Karpas-422 (cell line): ENCODE results near the gene CYB5R4. TPM values are rescaled to one million over a fixed set of nuclear protein-coding genes. Genes with fewer than 3 reads are reported as not detected.
A peak's percentile ranks its signal among the peaks of the same experiment; 100 is the strongest.

Source experiments
- DNase-seq: peaks from one replicate; pipeline ENCODE4 v3.0.0-alpha.2; 2015
- H2AFZ ChIP-seq: fragments of 200-600 bp; sonication (generic); 2 replicates; pipeline ENCODE4 v1.6.1; 2014; ENCODE audit warnings: antibody characterized with exemption, low read length, mixed read lengths
- H3K27ac ChIP-seq: fragments of 200-600 bp; sonication (generic); 2 replicates; pipeline ENCODE4 v1.5.1; 2014; ENCODE audit warnings: mild to moderate bottlenecking, low read length, moderate library complexity
- H3K27me3 ChIP-seq: fragments of 200-600 bp; sonication (generic); 2 replicates; pipeline ENCODE4 v1.6.1; 2014; ENCODE audit warnings: low read length, mixed read lengths
- H3K36me3 ChIP-seq: fragments of 200-600 bp; sonication (generic); 2 replicates; pipeline ENCODE4 v1.6.1; 2014; ENCODE audit warnings: low read length, mixed read lengths; ENCODE audit not compliant: insufficient read depth
- H3K4me1 ChIP-seq: fragments of 200-600 bp; sonication (generic); 2 replicates; pipeline ENCODE4 v1.6.1; 2014; ENCODE audit warnings: mild to moderate bottlenecking, low read length, mixed read lengths
- H3K4me2 ChIP-seq: fragments of 200-600 bp; sonication (generic); 2 replicates; pipeline ENCODE4 v1.6.1; 2014; ENCODE audit warnings: low read length, low read depth, mild to moderate bottlenecking; ENCODE audit not compliant: poor library complexity, severe bottlenecking
- H3K4me3 ChIP-seq: fragments of 200-600 bp; sonication (generic); 2 replicates; pipeline ENCODE4 v1.5.1; 2014; ENCODE audit warnings: mild to moderate bottlenecking, antibody characterized with exemption, low read length, mixed read lengths
- H3K79me2 ChIP-seq: fragments of 200-600 bp; sonication (generic); 2 replicates; pipeline ENCODE4 v1.6.1; 2014; ENCODE audit warnings: mild to moderate bottlenecking, low read length, mixed read lengths
- H3K9ac ChIP-seq: fragments of 200-600 bp; sonication (generic); 2 replicates; pipeline ENCODE4 v1.6.0; 2014; ENCODE audit warnings: low read length
- H3K9me2 ChIP-seq: fragments of 200-600 bp; sonication (generic), shearing (Covaris generic); replicated peaks from 2 replicates; pipeline ENCODE4 v1.6.0; 2014; ENCODE audit warnings: mild to moderate bottlenecking, low read length, moderate library complexity; ENCODE audit not compliant: insufficient read depth
- H3K9me3 ChIP-seq: fragments of 300-700, 200-600 bp; sonication (generic); 2 replicates; pipeline ENCODE4 v1.6.1; 2014; ENCODE audit warnings: low read length, mixed read lengths
- H4K20me1 ChIP-seq: fragments of 200-600 bp; sonication (generic); 2 replicates; pipeline ENCODE4 v1.6.1; 2014; ENCODE audit warnings: mild to moderate bottlenecking, antibody characterized with exemption, low read length, low read depth; ENCODE audit not compliant: insufficient read depth
- total RNA-seq: library from RNA; depleted of rRNA; stranded (reverse); fragments of >200 nt; shearing (Covaris generic); gene quantifications from 2 replicates; pipeline ENCODE4 v1.2.3, GENCODE V29; 2014; ENCODE audit warnings: low replicate concordance; rRNA removed

Gene CYB5R4
- 15.1 and 37.0 TPM in 2 replicates for total RNA-seq

- Histone ChIP-seq H3K4me1 (peaks cover 36% of the 10 kb centered on the region), H3K9ac (peak within 1 kb of the TSS; percentile 95), H2AFZ (peak within 1 kb of the TSS; percentile 69), H3K9me3 (no peaks in the 10 kb centered on the region), H3K27me3 (no peaks in the 10 kb centered on the region), H3K27ac (peak within 1 kb of the TSS; percentile 50), H4K20me1 (peaks cover 10% of the 10 kb centered on the region; the same call in 1 of the 2 replicates), H3K79me2 (peaks cover 52% of the 10 kb centered on the region), H3K4me2 (peak within 1 kb of the TSS; percentile 83), H3K9me2 (no peaks in the 10 kb centered on the region), H3K4me3 (peak within 1 kb of the TSS; percentile 98), H3K36me3 (peaks cover 11% of the 10 kb centered on the region)
- peak; percentile 98 for DNase-seq
Measured at GRCh38 chr6:83859410-83860358, at the start of gene CYB5R4. CYB5R4 (plus strand) TSS chr6:83859689; CDS start chr6:83859783, 94 bp downstream.

- no peaks in the 10 kb centered on the region for H3K36me3 ChIP-seq
- H3K4me3 ChIP-seq, result no peak overlapping the region
- no peak overlapping the region for H2AFZ ChIP-seq
Measured at GRCh38 chr6:83812595-83812994, 46.9 kb upstream of the CYB5R4 start.

GRCh38 chr6:83815631-83816272, 43.7 kb upstream of the CYB5R4 start:
- no peak for DNase-seq

More at GRCh38 chr6:83812595-83812994, 46.9 kb upstream of the CYB5R4 start:
- no peaks in the 10 kb centered on the region for H3K9me2 ChIP-seq
- no peaks in the 10 kb centered on the region for H4K20me1 ChIP-seq
- no peaks in the 10 kb centered on the region for H3K27me3 ChIP-seq
- H3K27ac ChIP-seq, result no peak overlapping the region
- no peak overlapping the region for H3K9ac ChIP-seq
- H3K79me2 ChIP-seq, result no peaks in the 10 kb centered on the region
- no peaks in the 10 kb centered on the region for H3K9me3 ChIP-seq
- no peak overlapping the region for H3K4me2 ChIP-seq
- H3K4me1 ChIP-seq, result no peaks in the 10 kb centered on the region
- no peak for DNase-seq

GRCh38 chr6:83822629-83823169, 36.8 kb upstream of the CYB5R4 start:
- Histone ChIP-seq H3K9ac (no peak overlapping the region), H2AFZ (no peak overlapping the region), H3K9me2 (no peaks in the 10 kb centered on the region), H3K9me3 (peaks cover 6% of the 10 kb centered on the region; the same call in 1 of the 2 replicates), H3K79me2 (no peaks in the 10 kb centered on the region), H3K36me3 (no peaks in the 10 kb centered on the region), H3K4me1 (no peaks in the 10 kb centered on the region), H3K4me3 (no peak overlapping the region), H3K27ac (no peak overlapping the region), H3K4me2 (no peak overlapping the region), H3K27me3 (no peaks in the 10 kb centered on the region), H4K20me1 (no peaks in the 10 kb centered on the region)
- no peak for DNase-seq

More at GRCh38 chr6:83815631-83816272, 43.7 kb upstream of the CYB5R4 start:
- Histone ChIP-seq H3K27me3 (no peaks in the 10 kb centered on the region), H3K9me2 (no peaks in the 10 kb centered on the region), H3K79me2 (no peaks in the 10 kb centered on the region), H3K36me3 (no peaks in the 10 kb centered on the region), H3K4me3 (no peak overlapping the region), H3K9me3 (no peaks in the 10 kb centered on the region), H3K27ac (no peak overlapping the region), H3K4me2 (no peak overlapping the region), H3K4me1 (no peaks in the 10 kb centered on the region), H2AFZ (no peak overlapping the region), H3K9ac (no peak overlapping the region), H4K20me1 (no peaks in the 10 kb centered on the region)

GRCh38 chr6:83824388-83824801, 35.1 kb upstream of the CYB5R4 start:
- Histone ChIP-seq H3K27me3 (no peaks in the 10 kb centered on the region), H2AFZ (no peak overlapping the region), H3K4me3 (no peak overlapping the region), H3K4me1 (no peaks in the 10 kb centered on the region), H3K9me3 (peaks cover 6% of the 10 kb centered on the region; the same call in 1 of the 2 replicates), H3K36me3 (no peaks in the 10 kb centered on the region), H3K4me2 (no peak overlapping the region), H4K20me1 (no peaks in the 10 kb centered on the region), H3K27ac (no peak overlapping the region), H3K79me2 (no peaks in the 10 kb centered on the region), H3K9me2 (no peaks in the 10 kb centered on the region), H3K9ac (no peak overlapping the region)
- DNase-seq, result no peak

- no peaks in the 10 kb centered on the region for H3K27me3 ChIP-seq
- H3K4me2 ChIP-seq, result no peak overlapping the region
- H3K4me1 ChIP-seq, result no peaks in the 10 kb centered on the region
- DNase-seq, result no peak
- H3K27ac ChIP-seq, result no peak overlapping the region
- H3K9me2 ChIP-seq, result no peaks in the 10 kb centered on the region
- H3K79me2 ChIP-seq, result no peaks in the 10 kb centered on the region
- no peaks in the 10 kb centered on the region for H3K36me3 ChIP-seq
- H3K4me3 ChIP-seq, result no peak overlapping the region
- H2AFZ ChIP-seq, result no peak overlapping the region
- no peaks in the 10 kb centered on the region for H4K20me1 ChIP-seq
- H3K9ac ChIP-seq, result no peak overlapping the region
- peaks cover 6% of the 10 kb centered on the region; the same call in 1 of the 2 replicates for H3K9me3 ChIP-seq
Measured at GRCh38 chr6:83824831-83825230, 34.7 kb upstream of the CYB5R4 start.

- no peaks in the 10 kb centered on the region for H3K79me2 ChIP-seq
- no peaks in the 10 kb centered on the region for H3K36me3 ChIP-seq
- H3K27ac ChIP-seq, result no peak overlapping the region
- no peak overlapping the region for H3K4me3 ChIP-seq
- no peaks in the 10 kb centered on the region for H3K9me2 ChIP-seq
- H3K9ac ChIP-seq, result no peak overlapping the region
- no peak overlapping the region for H2AFZ ChIP-seq
- H3K27me3 ChIP-seq, result no peaks in the 10 kb centered on the region
- DNase-seq, result no peak
- H3K4me2 ChIP-seq, result no peak overlapping the region
- H3K4me1 ChIP-seq, result no peaks in the 10 kb centered on the region
- peaks cover 6% of the 10 kb centered on the region; the same call in 1 of the 2 replicates for H3K9me3 ChIP-seq
- no peaks in the 10 kb centered on the region for H4K20me1 ChIP-seq
Measured at GRCh38 chr6:83827050-83827449, 32.4 kb upstream of the CYB5R4 start.

GRCh38 chr6:83838727-83839126, 20.8 kb upstream of the CYB5R4 start:
- H3K4me3 ChIP-seq, result no peak overlapping the region
- H3K79me2 ChIP-seq, result no peaks in the 10 kb centered on the region
- no peak overlapping the region for H3K9ac ChIP-seq
- H4K20me1 ChIP-seq, result no peaks in the 10 kb centered on the region
- H3K9me2 ChIP-seq, result no peaks in the 10 kb centered on the region
- H3K36me3 ChIP-seq, result no peaks in the 10 kb centered on the region
- no peaks in the 10 kb centered on the region for H3K9me3 ChIP-seq
- H3K4me2 ChIP-seq, result no peak overlapping the region
- H3K27me3 ChIP-seq, result no peaks in the 10 kb centered on the region
- no peak overlapping the region for H3K27ac ChIP-seq
- no peak for DNase-seq
- H2AFZ ChIP-seq, result no peak overlapping the region
- no peaks in the 10 kb centered on the region for H3K4me1 ChIP-seq
